Testis (tissue), 3 donors: Measurements from ENCODE around the gene RBX1. TPM values are rescaled to one million over a fixed set of nuclear protein-coding genes. Genes with fewer than 3 reads are reported as not detected.

Experiments used
- DNase-seq: peaks from one replicate; pipeline ENCODE4 v3.0.0-alpha.2; 2019
- H3K27ac ChIP-seq, 2 donors: fragments of 200-600 bp; sonication (generic); one replicate each; pipeline ENCODE4 v1.5.1; 2019
- H3K27me3 ChIP-seq: fragments of 200-600 bp; sonication (generic); one replicate; pipeline ENCODE4 v1.5.1; 2019
- H3K36me3 ChIP-seq: fragments of 200-600 bp; sonication (generic); one replicate; pipeline ENCODE4 v1.5.1; 2017; ENCODE audit warnings: low read depth; ENCODE audit errors: missing control alignments
- H3K4me1 ChIP-seq: fragments of 200-600 bp; sonication (generic); one replicate; pipeline ENCODE4 v1.5.1; 2019
- H3K4me3 ChIP-seq, 2 donors: fragments of 200-600 bp; sonication (generic); one replicate each; pipeline ENCODE4 v1.5.1; 2017 to 2019
- H3K9me3 ChIP-seq: fragments of 200-600 bp; sonication (generic); one replicate; pipeline ENCODE4 v1.5.1; 2017
- CTCF ChIP-seq, 3 experiments: fragments of 450-650 bp in 2 of 3; fragments of 200-600 bp in 1 of 3; sonication (generic) in 1 of 3; IDR thresholded peaks; one replicate each; pipeline ENCODE4 v1.5.1; 2016 to 2019; ENCODE audit warnings: antibody characterized with exemption in 3 of 3, mild to moderate bottlenecking in 2 of 3, moderate library complexity in 1 of 3
- POLR2A ChIP-seq: fragments of 450-650 bp; IDR thresholded peaks from one replicate; pipeline ENCODE4 v1.6.1; 2017; ENCODE audit warnings: antibody characterized with exemption, mild to moderate bottlenecking, moderate library complexity
- WGBS, 2 donors: methylation state at CpG; one replicate each; pipeline ENCODE4 v1.1.5; 2018; 5-methylcytosine and 5-hydroxymethylcytosine counted together
- intact Hi-C: fragments of 100-400 bp; cut with DNase I; formaldehyde crosslinking; loops from one replicate; pipeline ENCODE4 v1.15.1; 2023; ENCODE audit warnings: low total_unique reads
- polyA plus RNA-seq: library from polyadenylated mRNA; stranded (reverse); fragments of 350-450 nt; fragmentation: Illumina TruSeq; extraction: RNeasy Lipid Tissue Mini Kit (QIAGEN cat#74804); gene quantifications from one replicate; pipeline ENCODE4 v1.2.3, GENCODE V29; 2014; ENCODE audit warnings: low read depth, low replicate concordance; ENCODE audit not compliant: insufficient read depth
- total RNA-seq, 2 donors: library from RNA; depleted of rRNA; stranded (reverse); fragments of >200 nt; gene quantifications; one replicate each; pipeline ENCODE4 v1.2.3, GENCODE V29; 2016

Gene RBX1
- total and polyA plus RNA-seq, 3 donors from 2014 or later = 44.3 to 47.1 (median 45.2) TPM

GRCh38 chr22:40957601-40958000 is 6.4 kb downstream of the RBX1 start:
- intact Hi-C loops = no loop called here
- WGBS, 2 donors = 84 to 89% methylated on average over 7 of the region's 7 CpGs
- TF ChIP-seq POLR2A (no peak), CTCF (IDR thresholded peaks at IDR 0.05) (no peak)
- Histone ChIP-seq H3K4me1 (peaks cover 6% of the 10 kb centered on the region), H3K9me3 (no peaks in the 10 kb centered on the region), H3K27me3 (no peaks in the 10 kb centered on the region), H3K4me3 (no peak overlapping the region), H3K27ac (no peak overlapping the region), H3K36me3 (no peaks in the 10 kb centered on the region)
- no peak for DNase-seq

- DNase-seq = no peak
- WGBS, 2 donors = 91 to 94% methylated on average over 2 of the region's 2 CpGs
- intact Hi-C loops = no loop called here
These were observed 7.1 kb downstream of the RBX1 start for GRCh38 chr22:40958299-40958698.

GRCh38 chr22:40960145-40960544 is 9.0 kb downstream of the RBX1 start:
- no peaks in the 10 kb centered on the region for H3K27me3 ChIP-seq
- TF ChIP-seq CTCF (IDR thresholded peaks at IDR 0.05) (no peak), POLR2A (no peak)
- no peaks in the 10 kb centered on the region for H3K9me3 ChIP-seq
- no peaks in the 10 kb centered on the region for H3K4me1 ChIP-seq
- H3K4me3 ChIP-seq = no peak overlapping the region
- intact Hi-C loops = no loop called here
- no peak for DNase-seq
- H3K36me3 ChIP-seq = no peaks in the 10 kb centered on the region
- 77 to 91% methylated on average over 2 of the region's 2 CpGs for WGBS, 2 donors
- H3K27ac ChIP-seq = no peak overlapping the region

More at GRCh38 chr22:40958299-40958698, 7.1 kb downstream of the RBX1 start:
- H3K9me3 ChIP-seq = no peaks in the 10 kb centered on the region
- H3K27me3 ChIP-seq = no peaks in the 10 kb centered on the region
- H3K27ac ChIP-seq = no peak overlapping the region
- peaks cover 3% of the 10 kb centered on the region for H3K4me1 ChIP-seq
- H3K36me3 ChIP-seq = no peaks in the 10 kb centered on the region
- TF ChIP-seq POLR2A (no peak), CTCF (IDR thresholded peaks at IDR 0.05) (no peak)
- H3K4me3 ChIP-seq = no peak overlapping the region

GRCh38 chr22:40965936-40966725 is 15.0 kb downstream of the RBX1 start:
- no peak for TF ChIP-seq CTCF (IDR thresholded peaks at IDR 0.05)
- TF ChIP-seq POLR2A = no peak
- H3K27ac ChIP-seq = no peak overlapping the region
- WGBS, 2 donors = 94% methylated on average over 8 of the region's 8 CpGs
- intact Hi-C loops = no loop called here
- no peaks in the 10 kb centered on the region for H3K27me3 ChIP-seq
- no peak for DNase-seq
- no peaks in the 10 kb centered on the region for H3K4me1 ChIP-seq
- no peak overlapping the region for H3K4me3 ChIP-seq
- H3K9me3 ChIP-seq = no peaks in the 10 kb centered on the region
- H3K36me3 ChIP-seq = no peaks in the 10 kb centered on the region

GRCh38 chr22:40966726-40967085 is 15.5 kb downstream of the RBX1 start:
- no peak for TF ChIP-seq POLR2A
- TF ChIP-seq CTCF (IDR thresholded peaks at IDR 0.05) = no peak
- intact Hi-C loops = no loop called here
- Histone ChIP-seq H3K27me3 (no peaks in the 10 kb centered on the region), H3K27ac (no peak overlapping the region), H3K9me3 (no peaks in the 10 kb centered on the region), H3K4me1 (no peaks in the 10 kb centered on the region), H3K4me3 (no peak overlapping the region), H3K36me3 (no peaks in the 10 kb centered on the region)
- DNase-seq = no peak
- 84 to 89% methylated on average over 7 of the region's 7 CpGs for WGBS, 2 donors
